PC-9 (cell line): ENCODE measurements around the gene C17orf113. TPM values are rescaled to one million over a fixed set of nuclear protein-coding genes. Genes with fewer than 3 reads are reported as not detected.

Experiments
- BruUV-seq: library from RNA; stranded (reverse); fragments of 400-500 nt; replicated peaks from 2 replicates; lab custom pipeline; 2021; lab: Mats Ljungman, UMichigan
- CTCF ChIA-PET: fragments of 300-600 bp; sonication (Branson Sonifier 250); formaldehyde crosslinking; loops from one replicate; lab custom pipeline; 2022; ENCODE audit warnings: antibody characterized with exemption; lab: Charles Lee
- POLR2A ChIA-PET: fragments of 300-600 bp; sonication (Branson Sonifier 250); formaldehyde crosslinking; loops from one replicate; lab custom pipeline; 2022; ENCODE audit warnings: antibody characterized with exemption; ENCODE audit not compliant: unreplicated experiment; lab: Charles Lee
- DNase-seq, 2 experiments: peaks; one replicate each; pipeline versions ENCODE4 v3.0.0 to v3.0.0-alpha.2; 2015 to 2022; ENCODE audit warnings: mixed read lengths in 1 of 2
- H2AFZ ChIP-seq: fragments of 200-600 bp; sonication (generic); 2 replicates; pipeline ENCODE4 v1.8.1; 2017; ENCODE audit warnings: antibody characterized with exemption
- H3F3A ChIP-seq: fragments of 200-600 bp; sonication (generic); 2 replicates; pipeline ENCODE4 v1.8.1; 2017; ENCODE audit warnings: antibody characterized with exemption, mild to moderate bottlenecking, low read depth; ENCODE audit not compliant: insufficient read depth
- H3K27ac ChIP-seq: fragments of 200-600 bp; sonication (generic); 2 replicates; pipeline ENCODE4 v1.6.1; 2016; ENCODE audit warnings: mixed run types
- H3K27me3 ChIP-seq: fragments of 200-600 bp; sonication (generic); 2 replicates; pipeline ENCODE4 v1.6.1; 2016; ENCODE audit warnings: low read depth, mixed run types; ENCODE audit not compliant: insufficient read depth
- H3K36me3 ChIP-seq: fragments of 200-600 bp; sonication (generic); 2 replicates; pipeline ENCODE4 v1.6.1; 2016; ENCODE audit warnings: low read depth, mixed run types
- H3K4me1 ChIP-seq: fragments of 200-600 bp; sonication (generic); replicated peaks from 2 replicates; pipeline ENCODE4 v1.6.1; 2016; ENCODE audit warnings: mixed run types; ENCODE audit not compliant: insufficient read depth
- H3K4me2 ChIP-seq: fragments of 200-600 bp; sonication (generic); 2 replicates; pipeline ENCODE4 v1.6.1; 2017; ENCODE audit warnings: mixed run types
- H3K4me3 ChIP-seq: fragments of 200-600 bp; sonication (generic); 2 replicates; pipeline ENCODE4 v1.6.1; 2016; ENCODE audit warnings: mixed run types
- H3K79me2 ChIP-seq: fragments of 200-600 bp; sonication (generic); 2 replicates; pipeline ENCODE4 v1.6.1; 2017; ENCODE audit warnings: low read depth, mixed run types
- H3K9me2 ChIP-seq: fragments of 200-600 bp; sonication (generic); 2 replicates; pipeline ENCODE4 v1.8.1; 2017; ENCODE audit warnings: mild to moderate bottlenecking; ENCODE audit not compliant: insufficient read depth
- H3K9me3 ChIP-seq: fragments of 200-600 bp; sonication (generic); 2 replicates; pipeline ENCODE4 v1.8.1; 2016; ENCODE audit warnings: low read depth; ENCODE audit not compliant: insufficient read depth
- H4K20me1 ChIP-seq: fragments of 200-600 bp; sonication (generic); 2 replicates; pipeline ENCODE4 v1.8.1; 2017; ENCODE audit not compliant: insufficient read depth
- EZH2 ChIP-seq: fragments of 200-600 bp; sonication (generic); IDR thresholded peaks from 2 replicates; pipeline ENCODE4 v1.8.0; 2017; ENCODE audit warnings: antibody characterized with exemption, low read depth
- intact Hi-C: fragments of 100-400 bp; cut with micrococcal nuclease; formaldehyde crosslinking; loops from one replicate; pipeline ENCODE4 v1.10.0; 2022; ENCODE audit not compliant: unreplicated experiment
- total RNA-seq: library from RNA; stranded (reverse); gene quantifications from 2 replicates; pipeline ENCODE4 v1.2.3, GENCODE V29; 2021
- TF ChIP-seq, protein P1 (sequence below): fragments of 200-600 bp; sonication (generic); conservative IDR thresholded peaks from 2 replicates; pipeline ENCODE4 v1.6.1; 2017; ENCODE audit warnings: mixed run types, antibody characterized with exemption, mild to moderate bottlenecking, moderate library complexity

C17orf113 gene
- total RNA-seq, 1 experiment from 2014 or later: 3.4 TPM

DNA sequence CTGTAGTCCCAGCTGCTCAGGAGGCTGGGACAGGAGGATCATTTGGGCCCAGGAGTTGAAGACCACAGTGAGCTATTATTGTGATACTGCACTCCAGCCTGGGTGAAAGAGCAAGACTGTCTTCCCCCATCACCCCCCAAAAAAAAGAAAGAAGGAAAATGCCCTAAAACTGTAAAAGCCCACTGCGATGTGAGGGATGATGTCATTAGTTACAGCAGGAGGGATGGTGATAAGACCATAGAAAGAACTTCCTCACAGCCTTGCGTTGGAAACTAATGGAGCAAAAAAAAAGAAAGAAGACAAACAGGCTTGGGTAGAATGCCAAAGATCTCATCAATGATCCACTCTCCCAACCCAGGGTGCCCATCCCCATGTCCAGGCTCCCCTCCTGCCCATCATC, 29.1 kb upstream of the C17orf113 start:
- Histone ChIP-seq H3K9me3 (no peaks in the 10 kb centered on the region), H3K4me1 (0 out of 2 replicates have a peak, but pooled peaks cover 6% of the 10 kb centered on the region), H3K27me3 (no peaks in the 10 kb centered on the region), H3F3A (no peaks in the 10 kb centered on the region), H3K27ac (no peak overlapping the region), H3K4me3 (no peak overlapping the region), H3K36me3 (no peaks in the 10 kb centered on the region), H3K4me2 (no peak overlapping the region), H2AFZ (no peak overlapping the region), H3K9me2 (no peaks in the 10 kb centered on the region), H4K20me1 (no peaks in the 10 kb centered on the region), H3K79me2 (no peaks in the 10 kb centered on the region)
- DNase-seq: no peak
- TF ChIP-seq, protein P1, sequence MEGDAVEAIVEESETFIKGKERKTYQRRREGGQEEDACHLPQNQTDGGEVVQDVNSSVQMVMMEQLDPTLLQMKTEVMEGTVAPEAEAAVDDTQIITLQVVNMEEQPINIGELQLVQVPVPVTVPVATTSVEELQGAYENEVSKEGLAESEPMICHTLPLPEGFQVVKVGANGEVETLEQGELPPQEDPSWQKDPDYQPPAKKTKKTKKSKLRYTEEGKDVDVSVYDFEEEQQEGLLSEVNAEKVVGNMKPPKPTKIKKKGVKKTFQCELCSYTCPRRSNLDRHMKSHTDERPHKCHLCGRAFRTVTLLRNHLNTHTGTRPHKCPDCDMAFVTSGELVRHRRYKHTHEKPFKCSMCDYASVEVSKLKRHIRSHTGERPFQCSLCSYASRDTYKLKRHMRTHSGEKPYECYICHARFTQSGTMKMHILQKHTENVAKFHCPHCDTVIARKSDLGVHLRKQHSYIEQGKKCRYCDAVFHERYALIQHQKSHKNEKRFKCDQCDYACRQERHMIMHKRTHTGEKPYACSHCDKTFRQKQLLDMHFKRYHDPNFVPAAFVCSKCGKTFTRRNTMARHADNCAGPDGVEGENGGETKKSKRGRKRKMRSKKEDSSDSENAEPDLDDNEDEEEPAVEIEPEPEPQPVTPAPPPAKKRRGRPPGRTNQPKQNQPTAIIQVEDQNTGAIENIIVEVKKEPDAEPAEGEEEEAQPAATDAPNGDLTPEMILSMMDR: no peak
- TF ChIP-seq EZH2: no peak
- BruUV-seq: no TSS peak
- ChIA-PET POLR2A (no interaction called here), CTCF (interaction anchor here (0.6 to 0.7 kb wide), 2 partner anchors 12 to 13 kb away, joined by 3 to 5 read pairs; no protein-coding TSS in a partner anchor)
- intact Hi-C loops: no loop called here

GRCh38 chr17:42078396-42079043, 28.1 kb upstream of the C17orf113 start:
- no peaks in the 10 kb centered on the region for H3F3A ChIP-seq
- no peak for DNase-seq

GRCh38 chr17:42077755-42078154, 27.4 kb upstream of the C17orf113 start:
- Histone ChIP-seq H3K4me1 (0 out of 2 replicates have a peak, but pooled peaks cover 6% of the 10 kb centered on the region), H3K9me3 (no peaks in the 10 kb centered on the region), H3K27ac (no peak overlapping the region), H3K4me2 (no peak overlapping the region), H4K20me1 (no peaks in the 10 kb centered on the region), H3K36me3 (no peaks in the 10 kb centered on the region), H3K79me2 (no peaks in the 10 kb centered on the region), H3K4me3 (no peak overlapping the region), H3K9me2 (no peaks in the 10 kb centered on the region), H3F3A (no peaks in the 10 kb centered on the region), H3K27me3 (no peaks in the 10 kb centered on the region), H2AFZ (no peak overlapping the region)
- ChIA-PET POLR2A (no interaction called here), CTCF (no interaction called here)
- TF ChIP-seq EZH2: no peak
- TF ChIP-seq, protein P1: no peak
- intact Hi-C loops: no loop called here
- BruUV-seq: no TSS peak
- DNase-seq: no peak

More at GRCh38 chr17:42078396-42079043, 28.1 kb upstream of the C17orf113 start:
- Histone ChIP-seq H3K9me3 (no peaks in the 10 kb centered on the region), H3K4me2 (no peak overlapping the region), H3K4me1 (0 out of 2 replicates have a peak, but pooled peaks cover 6% of the 10 kb centered on the region), H3K36me3 (no peaks in the 10 kb centered on the region), H2AFZ (no peak overlapping the region), H4K20me1 (no peaks in the 10 kb centered on the region), H3K4me3 (no peak overlapping the region), H3K27ac (no peak overlapping the region), H3K9me2 (no peaks in the 10 kb centered on the region), H3K27me3 (no peaks in the 10 kb centered on the region), H3K79me2 (no peaks in the 10 kb centered on the region)
- TF ChIP-seq, protein P1: no peak
- TF ChIP-seq EZH2: no peak
- ChIA-PET CTCF (no interaction called here), POLR2A (no interaction called here)
- intact Hi-C loops: no loop called here
- no TSS peak for BruUV-seq
